Type B pancreatic cell (in vitro differentiated cells): ENCODE data around the gene NAV3. TPM values are rescaled to one million over a fixed set of nuclear protein-coding genes. Genes with fewer than 3 reads are reported as not detected.

ENCODE experiments used
- DNase-seq: peaks from one replicate; pipeline ENCODE4 v3.0.0; 2021; ENCODE audit warnings: mixed read lengths; ENCODE audit not compliant: unreplicated experiment; ENCODE audit errors: extremely low spot score
- H3K27ac Mint-ChIP-seq: 2 replicates; pipeline ENCODE4 v1.8.0; 2021; ENCODE audit warnings: mild to moderate bottlenecking, mixed read lengths
- H3K27me3 Mint-ChIP-seq: 2 replicates; pipeline ENCODE4 v1.8.0; 2021; ENCODE audit warnings: mixed read lengths
- H3K36me3 Mint-ChIP-seq: 2 replicates; pipeline ENCODE4 v1.8.0; 2021; ENCODE audit warnings: mixed read lengths
- H3K4me1 Mint-ChIP-seq: one replicate; pipeline ENCODE4 v1.8.0; 2021; ENCODE audit warnings: mixed read lengths; ENCODE audit not compliant: unreplicated experiment
- H3K4me3 Mint-ChIP-seq: 2 replicates; pipeline ENCODE4 v1.8.0; 2021; ENCODE audit warnings: mild to moderate bottlenecking, mixed read lengths
- H3K9me3 Mint-ChIP-seq: 2 replicates; pipeline ENCODE4 v1.8.0; 2021; ENCODE audit warnings: mixed read lengths
- CTCF ChIP-seq: fragments of 200-600 bp; sonication (generic); conservative IDR thresholded peaks from 2 replicates; pipeline ENCODE4 v1.5.0; 2021; ENCODE audit warnings: antibody characterized with exemption, mild to moderate bottlenecking
- total RNA-seq: library from RNA; stranded (reverse); gene quantifications from 2 replicates; pipeline ENCODE4 v1.2.1, GENCODE V29; 2021; ENCODE audit warnings: low replicate concordance

The NAV3 gene
- total RNA-seq, 1 donor from 2014 or later, result 24.9 TPM

GRCh38 chr12:78176643-78177042 lies 345.9 kb downstream of the NAV3 start:
- TF ChIP-seq CTCF, result no peak
- Mint-ChIP-seq H3K4me1 (peaks cover 9% of the 10 kb centered on the region), H3K4me3 (no peak overlapping the region)

GRCh38 chr12:78177298-78177697 lies 346.6 kb downstream of the NAV3 start:
- Mint-ChIP-seq H3K36me3 (peaks cover 4% of the 10 kb centered on the region), H3K27ac (no peak overlapping the region), H3K27me3 (no peaks in the 10 kb centered on the region), H3K4me1 (peaks cover 11% of the 10 kb centered on the region), H3K9me3 (no peaks in the 10 kb centered on the region), H3K4me3 (no peak overlapping the region)
- no peak for DNase-seq
- no peak for TF ChIP-seq CTCF

More at GRCh38 chr12:78176643-78177042, 345.9 kb downstream of the NAV3 start:
- DNase-seq, result no peak
- Mint-ChIP-seq H3K9me3 (no peaks in the 10 kb centered on the region), H3K27me3 (no peaks in the 10 kb centered on the region), H3K36me3 (peaks cover 2% of the 10 kb centered on the region), H3K27ac (no peak overlapping the region)

DNA sequence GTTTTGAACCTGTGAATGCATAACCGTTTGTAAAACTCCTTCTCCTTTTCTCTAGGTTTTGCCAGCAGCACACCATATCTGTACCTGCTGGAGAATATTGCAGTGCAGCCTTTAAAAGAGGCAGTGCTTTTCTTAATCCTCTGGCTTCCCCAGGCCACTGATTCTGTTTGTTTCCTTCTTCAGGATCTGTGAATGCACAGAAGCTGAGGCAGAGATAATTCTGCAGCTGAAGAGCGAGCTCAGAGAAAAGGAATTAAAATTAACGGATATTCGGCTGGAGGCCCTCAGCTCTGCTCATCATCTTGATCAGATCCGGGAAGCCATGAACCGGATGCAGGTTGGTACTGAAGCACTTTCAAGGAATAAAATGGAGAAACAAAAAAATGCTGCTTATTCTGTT lies 348.7 kb downstream of the NAV3 start:
- Mint-ChIP-seq H3K36me3 (peaks cover 10% of the 10 kb centered on the region), H3K27ac (no peak overlapping the region), H3K27me3 (no peaks in the 10 kb centered on the region), H3K9me3 (no peaks in the 10 kb centered on the region), H3K4me3 (no peak overlapping the region), H3K4me1 (peaks cover 11% of the 10 kb centered on the region)
- DNase-seq, result no peak
- no peak for TF ChIP-seq CTCF

GRCh38 chr12:78181544-78182162 lies 351.0 kb downstream of the NAV3 start:
- Mint-ChIP-seq H3K36me3 (peaks cover 10% of the 10 kb centered on the region), H3K9me3 (no peaks in the 10 kb centered on the region), H3K27me3 (no peaks in the 10 kb centered on the region), H3K4me1 (peaks cover 11% of the 10 kb centered on the region), H3K4me3 (no peak overlapping the region), H3K27ac (no peak overlapping the region)
- TF ChIP-seq CTCF, result peak; percentile 83
- no peak for DNase-seq

DNA sequence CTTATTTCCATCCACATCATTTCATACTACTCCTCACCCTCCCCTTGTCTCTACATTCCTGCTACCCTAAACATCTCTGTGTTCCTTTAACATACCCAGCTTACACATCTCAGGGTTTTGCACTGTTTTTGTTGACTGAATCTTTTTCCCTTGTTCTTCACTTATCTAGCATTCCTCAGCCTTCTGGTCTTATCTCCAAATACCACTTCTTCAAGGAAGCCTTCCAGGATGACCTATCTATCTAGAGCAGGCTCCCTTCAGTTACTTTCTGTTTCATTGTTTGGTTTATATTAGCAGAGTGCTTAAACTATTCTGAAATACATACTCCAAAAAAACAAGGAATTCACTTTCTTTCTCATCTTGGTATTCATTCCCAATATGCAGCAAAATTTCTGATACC lies 353.1 kb downstream of the NAV3 start:
- H3K9me3 Mint-ChIP-seq, result no peaks in the 10 kb centered on the region
- peaks cover 11% of the 10 kb centered on the region for H3K4me1 Mint-ChIP-seq
- no peak for DNase-seq
- peaks cover 10% of the 10 kb centered on the region for H3K36me3 Mint-ChIP-seq
- H3K27me3 Mint-ChIP-seq, result no peaks in the 10 kb centered on the region
- no peak overlapping the region for H3K27ac Mint-ChIP-seq
- no peak overlapping the region for H3K4me3 Mint-ChIP-seq
- no peak for TF ChIP-seq CTCF
